Stimulated activated CD4-positive, alpha-beta T cell treated with anti-CD3 and anti-CD28 coated beads, Interleukin-4, amount 100 ng/mL, for 1 hour (primary cell): ENCODE results near the gene MAFF.
A peak's percentile ranks its signal among the peaks of the same experiment; 100 is the strongest.

Experiments
- DNase-seq: peaks from one replicate; pipeline ENCODE4 v3.0.0-alpha.2; 2020

Gene MAFF

DNA sequence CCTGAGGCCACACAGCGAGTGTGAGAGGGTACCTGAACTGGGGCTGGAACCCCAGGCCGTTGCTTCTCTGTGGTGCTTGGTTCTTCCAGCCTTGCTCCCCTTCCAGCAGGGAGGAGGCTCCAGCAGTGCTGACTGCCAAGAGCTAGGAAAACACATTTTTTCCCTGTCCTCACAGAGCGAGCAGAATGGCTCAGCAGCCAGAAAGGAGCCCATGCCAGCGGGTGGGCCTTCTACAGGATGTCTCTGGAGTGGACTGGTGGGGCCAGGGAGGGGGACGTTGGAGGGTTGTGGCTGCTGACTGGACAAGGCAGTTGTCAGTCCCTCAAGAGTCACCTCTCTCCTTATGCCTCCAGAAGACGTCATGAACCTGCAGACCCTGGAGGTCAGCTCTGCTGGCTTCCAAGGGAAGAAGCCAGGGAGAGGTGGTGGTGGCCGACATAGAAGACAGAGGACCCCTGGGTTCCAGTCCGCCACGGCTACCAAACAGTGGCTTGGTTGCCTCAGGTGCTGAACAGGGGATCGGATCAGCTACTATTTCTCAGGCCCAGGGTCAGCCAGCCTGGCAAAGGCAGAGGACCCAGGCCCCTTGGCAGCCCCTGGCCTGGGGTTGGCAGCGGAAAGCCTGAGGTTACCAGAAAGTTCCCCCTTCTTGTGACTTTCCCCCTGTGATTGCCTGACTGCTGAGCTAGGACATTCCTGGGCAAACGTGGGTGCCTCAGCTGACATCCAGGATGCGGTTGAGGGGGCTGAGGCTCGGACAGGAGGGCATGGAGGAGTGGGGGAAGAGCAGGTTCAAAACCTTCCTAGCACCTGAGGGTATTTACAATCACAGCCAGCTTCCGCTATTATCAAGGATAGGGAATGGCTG, 3.7 kb downstream of the MAFF start:
- DNase-seq = no peak

DNA sequence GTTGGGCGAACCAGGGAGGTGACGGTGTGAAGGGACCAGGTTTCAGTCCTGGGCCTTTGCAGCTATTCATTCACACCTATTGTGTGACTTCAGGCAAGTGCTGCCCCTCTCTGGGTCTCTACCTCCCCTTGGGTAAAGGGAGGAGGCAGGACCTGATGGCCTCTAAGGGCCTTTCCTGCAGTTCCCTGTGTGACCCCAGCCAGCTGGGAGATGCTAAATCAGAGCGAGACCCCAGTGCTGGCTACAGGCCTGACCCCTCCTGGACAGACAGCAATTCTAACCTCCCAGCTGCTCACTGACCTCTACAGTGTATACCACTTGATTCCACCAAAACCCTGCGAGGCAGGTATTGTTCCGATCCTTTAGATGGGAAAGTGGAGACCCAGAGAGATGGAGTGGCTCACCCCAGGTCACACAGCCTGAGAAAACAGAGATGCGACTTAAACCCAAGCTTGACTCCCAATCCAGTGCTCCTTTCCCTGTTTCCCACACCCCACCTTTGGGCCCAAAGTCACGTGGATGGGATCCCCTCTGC, 6.2 kb downstream of the MAFF start:
- no peak for DNase-seq

DNA sequence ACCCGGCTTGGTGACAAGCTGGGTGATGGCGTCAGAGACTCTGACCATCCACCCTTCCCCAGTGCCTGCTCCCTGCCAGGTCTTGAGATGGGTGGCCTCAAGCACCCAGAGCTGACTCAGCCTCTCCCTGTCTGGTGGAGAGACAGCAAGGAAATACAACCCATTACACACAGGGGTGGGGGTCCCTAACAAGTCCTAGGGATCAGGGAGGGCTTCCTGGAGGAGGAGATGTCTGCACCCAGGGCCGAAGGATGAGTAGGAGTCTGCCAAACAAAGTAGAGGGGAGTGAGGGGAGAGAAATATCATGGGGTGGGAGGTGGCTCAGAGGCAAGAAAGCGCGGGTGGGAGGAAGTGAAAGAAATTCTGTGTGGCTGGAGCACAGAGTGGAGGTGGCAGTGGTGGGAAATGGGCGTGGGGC, 6.8 kb downstream of the MAFF start:
- no peak for DNase-seq

DNA sequence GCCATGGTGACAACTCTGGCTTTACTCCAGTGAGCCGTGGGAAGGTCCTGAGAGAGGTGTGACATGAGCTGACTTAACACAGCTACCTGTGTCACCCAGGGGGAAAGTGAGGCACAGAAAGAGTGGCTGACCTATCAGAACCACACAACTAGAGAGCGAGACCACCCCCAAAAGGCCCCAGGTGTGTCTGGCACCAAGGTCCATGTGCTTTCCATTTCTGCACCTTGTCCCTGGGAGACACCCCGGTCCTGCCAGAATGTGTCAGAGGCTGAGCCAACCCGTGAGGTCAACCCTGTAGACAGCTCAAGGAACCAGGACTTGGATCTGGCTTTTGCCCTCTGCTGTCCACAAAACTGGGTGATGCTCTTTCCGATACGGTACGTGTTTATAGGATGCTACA, 9.8 kb downstream of the MAFF start:
- DNase-seq = no peak

DNA sequence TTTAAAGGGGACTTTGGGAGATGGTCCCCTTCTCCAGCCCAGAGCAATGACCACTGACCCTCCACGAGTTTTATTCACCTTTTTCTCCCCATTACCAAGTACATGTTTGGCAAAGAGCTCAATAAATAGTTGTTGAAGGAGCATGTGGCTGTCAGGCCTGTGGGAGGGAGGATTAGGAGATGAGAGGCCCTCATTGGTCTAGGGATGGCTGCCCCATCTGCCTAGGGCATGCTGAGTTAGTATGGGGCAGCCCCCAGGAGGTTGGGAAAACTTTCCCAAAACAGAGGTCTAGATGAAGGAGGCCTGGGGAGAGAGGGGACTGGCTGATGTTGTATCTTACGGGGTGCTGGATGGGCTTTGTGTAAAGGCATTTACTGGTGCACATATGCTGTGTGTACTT, 10.6 kb downstream of the MAFF start:
- DNase-seq = no peak

DNA sequence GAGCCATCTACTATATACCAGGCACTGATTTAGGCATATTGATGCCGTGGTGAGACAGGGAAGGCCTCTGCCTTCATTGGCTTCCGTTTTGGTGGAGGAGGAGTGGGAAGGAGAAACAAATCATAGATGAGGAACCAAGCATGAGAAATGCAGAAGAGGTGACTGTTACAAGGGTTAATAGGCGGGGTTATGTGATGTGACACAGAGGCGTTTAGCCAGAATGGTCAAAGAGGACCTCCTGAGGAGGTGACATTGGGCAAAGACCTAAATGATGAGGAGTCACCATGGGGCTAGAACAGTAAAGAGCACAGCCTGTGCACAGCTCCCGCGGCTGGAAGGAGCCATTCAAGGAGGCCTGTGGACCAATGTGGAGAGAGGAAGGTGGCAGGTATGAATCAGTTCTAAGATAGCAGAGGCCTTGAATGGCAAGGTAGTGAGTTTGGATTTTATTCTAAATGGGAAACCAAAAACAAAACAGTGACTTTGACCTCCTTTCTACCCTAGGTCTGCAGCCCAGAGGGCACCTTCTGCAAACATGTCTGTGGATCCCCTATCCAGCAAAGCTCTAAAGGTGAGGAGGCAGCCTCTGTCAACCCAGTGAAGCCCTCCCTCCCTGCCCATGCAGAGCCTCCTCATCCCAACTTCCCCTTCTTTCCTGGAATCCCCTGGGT, 11.7 kb downstream of the MAFF start:
- DNase-seq = no peak

DNA sequence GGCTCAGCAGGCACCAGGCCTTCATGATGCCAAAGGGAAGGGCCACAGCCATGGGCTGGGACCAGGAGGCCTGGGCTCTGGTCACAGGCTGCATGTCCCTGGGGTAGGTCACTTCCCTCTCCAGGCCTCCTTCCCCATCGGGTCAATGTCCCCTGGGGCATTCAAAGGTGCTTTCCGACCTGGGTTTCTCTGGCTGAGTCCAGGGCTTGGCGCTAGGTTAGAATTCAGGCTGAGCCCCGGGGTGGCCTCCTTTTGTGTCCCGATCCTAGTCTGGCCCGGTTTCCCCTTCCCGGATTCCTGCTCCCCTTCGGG, 12.2 kb downstream of the MAFF start:
- no peak for DNase-seq

DNA sequence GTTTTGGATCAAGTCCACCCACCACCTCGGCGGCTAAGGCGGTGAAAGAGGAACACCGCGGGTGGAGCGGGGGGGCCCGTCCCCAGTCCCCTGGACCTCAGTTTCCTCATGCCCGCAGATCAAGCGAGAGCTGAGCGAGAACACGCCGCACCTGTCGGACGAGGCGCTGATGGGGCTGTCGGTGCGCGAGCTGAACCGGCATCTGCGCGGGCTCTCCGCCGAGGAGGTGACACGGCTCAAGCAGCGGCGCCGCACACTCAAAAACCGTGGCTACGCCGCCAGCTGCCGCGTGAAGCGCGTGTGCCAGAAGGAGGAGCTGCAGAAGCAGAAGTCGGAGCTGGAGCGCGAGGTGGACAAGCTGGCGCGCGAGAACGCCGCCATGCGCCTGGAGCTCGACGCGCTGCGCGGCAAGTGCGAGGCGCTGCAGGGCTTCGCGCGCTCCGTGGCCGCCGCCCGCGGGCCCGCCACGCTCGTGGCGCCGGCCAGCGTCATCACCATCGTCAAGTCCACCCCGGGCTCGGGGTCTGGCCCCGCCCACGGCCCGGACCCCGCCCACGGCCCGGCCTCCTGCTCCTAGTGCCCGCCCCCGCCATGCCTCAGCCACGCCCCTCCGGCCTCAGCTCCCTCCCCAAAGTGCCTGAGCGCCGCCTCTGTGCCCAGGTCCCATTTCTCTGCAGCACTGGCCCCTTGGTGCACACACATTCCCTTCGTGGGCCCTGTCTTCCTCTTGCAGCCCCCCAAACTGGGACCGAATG, 12.7 kb downstream of the MAFF start:
- peak; percentile 66 for DNase-seq

DNA sequence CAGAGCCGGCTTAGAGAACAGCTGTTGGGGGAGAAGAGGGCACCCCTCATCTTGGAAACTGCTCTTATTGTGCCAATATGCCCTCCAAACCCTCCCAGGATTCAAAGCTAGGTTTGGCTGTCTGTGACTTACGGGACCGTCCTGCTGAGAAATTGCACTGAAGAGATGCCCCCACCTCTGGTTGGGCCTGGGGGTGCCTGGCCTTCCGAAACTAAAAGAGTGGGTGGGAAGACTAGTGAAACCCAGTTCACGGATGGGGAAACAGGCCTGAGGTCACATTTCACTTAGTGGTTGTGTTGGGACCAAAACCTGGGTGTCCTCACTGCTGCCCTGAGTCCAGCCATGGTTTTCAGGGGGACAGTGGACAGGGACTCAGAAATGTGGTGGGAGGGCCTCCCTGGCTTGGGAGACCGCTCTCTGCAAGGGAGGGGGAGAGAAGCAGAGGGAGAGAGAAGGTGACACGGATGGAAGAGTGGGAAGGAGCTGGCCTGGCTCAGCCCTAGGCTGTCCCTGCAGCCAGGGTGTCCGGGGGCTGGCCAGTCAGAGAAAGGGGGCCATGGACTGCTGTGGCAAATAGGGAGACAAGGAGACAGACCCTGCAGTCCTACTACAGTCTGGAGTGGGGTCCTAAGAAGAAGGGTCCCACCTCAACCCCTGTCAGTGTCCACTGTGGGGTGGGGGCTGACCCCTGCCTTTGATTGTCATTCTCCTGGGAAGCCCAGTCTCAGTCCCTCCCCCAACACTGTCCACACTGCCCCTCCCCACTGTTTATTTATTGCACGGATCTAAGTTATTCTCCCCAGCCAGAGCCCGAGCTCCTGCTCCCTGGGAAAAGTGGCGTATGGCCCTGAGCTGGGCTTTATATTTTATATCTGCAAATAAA, 13.6 kb downstream of the MAFF start:
- no peak for DNase-seq

DNA sequence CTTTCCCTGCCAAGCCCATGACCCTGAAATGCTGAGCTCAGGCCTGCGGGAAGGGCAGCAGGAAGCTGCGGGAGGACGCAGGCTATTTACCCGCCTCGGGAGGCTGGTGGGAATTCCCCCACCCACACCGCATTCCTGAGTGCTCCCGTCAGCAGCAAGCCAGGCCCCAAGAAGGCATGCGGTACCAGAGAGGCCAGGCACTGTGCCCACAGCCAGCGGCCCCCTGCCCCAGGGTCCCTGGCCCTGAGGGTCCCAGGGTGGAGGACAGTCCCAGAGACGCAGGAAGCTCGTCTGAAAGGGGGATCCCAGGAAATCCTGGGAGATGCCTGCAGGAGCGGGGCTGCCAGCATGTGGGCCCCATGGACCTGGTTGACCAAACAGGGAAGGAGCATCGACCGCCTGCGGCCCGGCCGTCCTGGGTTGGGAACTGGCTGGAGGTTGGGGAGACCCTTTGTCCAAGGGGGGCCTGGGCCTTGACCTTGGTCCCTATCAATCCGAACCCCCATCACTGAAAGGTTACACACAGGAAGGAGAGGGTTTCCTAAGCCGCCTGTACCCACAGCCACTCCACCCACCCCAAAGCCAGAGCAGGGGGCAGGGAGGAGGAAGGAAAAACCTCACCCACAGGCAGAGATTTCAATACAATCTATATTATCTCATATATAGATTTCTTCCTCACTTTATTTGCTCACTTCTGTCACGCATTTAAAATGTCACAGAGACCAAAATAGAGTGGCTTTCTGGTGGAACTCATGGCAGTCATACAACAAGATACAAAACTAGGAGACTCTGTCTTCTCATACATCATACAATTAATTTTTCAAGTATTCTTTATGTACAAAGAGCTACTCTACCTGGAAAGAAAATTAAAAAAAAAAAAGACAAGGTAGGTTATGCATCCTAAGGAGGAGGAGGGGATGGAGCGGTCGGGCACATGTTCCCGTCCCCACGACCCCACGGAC, 17.1 kb downstream of the MAFF start:
- DNase-seq = peak; percentile 36

DNA sequence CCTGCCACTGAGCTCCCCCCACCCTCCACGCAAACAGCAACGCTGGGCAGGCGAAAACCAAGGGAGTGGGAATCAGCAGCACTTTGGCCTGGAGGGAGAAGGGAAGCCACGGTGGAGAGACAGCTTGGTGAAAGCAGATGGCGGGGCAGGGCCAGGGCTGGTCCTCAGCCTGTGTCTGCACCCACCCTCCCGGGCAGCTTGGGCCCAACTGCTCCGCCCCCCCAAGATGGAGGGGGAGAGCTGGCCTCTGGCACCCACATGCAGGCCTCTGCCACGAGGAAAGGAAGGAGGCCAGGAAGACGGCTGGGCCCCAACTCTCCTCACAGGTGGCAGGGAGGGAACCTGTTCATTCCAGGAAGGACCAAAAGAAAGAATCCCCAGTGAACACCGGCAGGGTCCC, 17.8 kb downstream of the MAFF start:
- DNase-seq = no peak

DNA sequence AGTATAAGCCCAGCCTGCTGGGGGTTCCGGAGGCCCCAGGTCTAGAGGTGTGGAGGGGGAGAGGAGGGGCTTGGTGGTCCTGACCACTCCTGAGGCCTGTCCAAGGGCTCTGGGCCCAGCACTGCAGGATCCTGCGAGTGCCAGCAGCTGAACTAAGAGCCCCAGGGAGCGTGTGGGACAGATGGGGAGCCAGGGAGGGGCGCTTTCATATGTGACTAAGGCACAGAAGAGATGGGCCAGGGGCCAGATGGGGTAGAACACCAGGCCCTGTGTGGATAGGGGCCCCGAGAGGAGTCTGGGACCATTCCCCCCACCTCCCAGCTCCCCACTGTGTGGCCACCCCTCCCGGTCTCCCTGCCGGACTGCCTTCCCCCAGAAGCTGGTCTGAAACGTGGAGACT, 18.4 kb downstream of the MAFF start:
- no peak for DNase-seq

DNA sequence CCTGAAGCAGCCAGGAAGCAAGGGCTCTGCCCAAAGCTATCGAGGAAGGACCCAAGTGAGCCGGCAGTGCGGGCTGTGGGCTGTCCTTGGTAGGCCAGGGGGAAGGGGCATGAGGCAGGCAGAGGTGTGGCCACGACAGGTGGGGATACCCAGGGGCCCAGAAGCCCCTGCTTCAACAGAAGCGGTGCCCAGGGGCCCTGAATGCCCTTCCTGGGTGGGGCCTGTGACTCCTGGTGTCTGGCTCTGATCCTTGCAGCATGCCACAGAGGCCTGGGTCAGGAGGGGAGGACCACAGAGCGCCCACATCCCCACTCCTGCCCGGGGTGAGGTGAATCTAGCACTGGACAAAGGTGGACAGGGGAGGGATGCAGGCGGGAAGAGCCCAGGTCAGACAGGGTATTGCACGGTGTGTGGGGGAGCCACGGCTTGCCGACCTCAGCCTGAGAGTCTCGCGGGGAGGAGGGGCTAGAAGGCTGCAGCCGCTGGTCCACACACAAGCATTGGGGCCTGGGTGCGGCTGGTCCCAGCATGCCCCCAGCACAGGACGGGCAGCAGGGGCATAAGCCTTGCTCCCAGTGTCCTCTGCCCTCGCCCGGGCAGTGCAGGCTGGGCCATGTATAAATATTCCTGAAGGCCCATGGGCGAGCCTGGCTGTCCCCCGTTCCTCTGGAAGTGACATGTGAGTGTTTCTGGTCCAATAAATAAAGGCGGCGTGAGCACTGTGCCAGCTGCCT, 19.0 kb downstream of the MAFF start:
- no peak for DNase-seq

DNA sequence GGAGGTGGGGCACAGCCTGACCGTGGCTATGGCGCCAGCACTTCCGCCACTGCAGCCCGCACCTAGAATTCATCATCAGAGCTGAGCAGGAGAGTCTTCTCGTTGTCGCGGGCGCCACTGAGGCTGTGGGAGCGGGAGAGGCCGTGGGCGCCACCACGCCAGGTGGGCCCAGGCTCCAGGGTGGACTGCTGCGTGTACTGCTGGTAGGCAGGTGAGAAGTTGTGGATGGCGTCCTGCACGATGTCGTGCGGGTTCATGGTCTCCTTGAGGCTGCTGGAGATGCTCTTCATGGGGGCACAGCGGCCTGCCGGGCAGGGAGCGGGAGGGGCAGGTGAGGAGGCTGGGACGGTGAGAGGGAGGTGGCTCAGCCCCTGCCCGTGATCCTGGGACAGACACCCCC, 19.6 kb downstream of the MAFF start:
- no peak for DNase-seq

DNA sequence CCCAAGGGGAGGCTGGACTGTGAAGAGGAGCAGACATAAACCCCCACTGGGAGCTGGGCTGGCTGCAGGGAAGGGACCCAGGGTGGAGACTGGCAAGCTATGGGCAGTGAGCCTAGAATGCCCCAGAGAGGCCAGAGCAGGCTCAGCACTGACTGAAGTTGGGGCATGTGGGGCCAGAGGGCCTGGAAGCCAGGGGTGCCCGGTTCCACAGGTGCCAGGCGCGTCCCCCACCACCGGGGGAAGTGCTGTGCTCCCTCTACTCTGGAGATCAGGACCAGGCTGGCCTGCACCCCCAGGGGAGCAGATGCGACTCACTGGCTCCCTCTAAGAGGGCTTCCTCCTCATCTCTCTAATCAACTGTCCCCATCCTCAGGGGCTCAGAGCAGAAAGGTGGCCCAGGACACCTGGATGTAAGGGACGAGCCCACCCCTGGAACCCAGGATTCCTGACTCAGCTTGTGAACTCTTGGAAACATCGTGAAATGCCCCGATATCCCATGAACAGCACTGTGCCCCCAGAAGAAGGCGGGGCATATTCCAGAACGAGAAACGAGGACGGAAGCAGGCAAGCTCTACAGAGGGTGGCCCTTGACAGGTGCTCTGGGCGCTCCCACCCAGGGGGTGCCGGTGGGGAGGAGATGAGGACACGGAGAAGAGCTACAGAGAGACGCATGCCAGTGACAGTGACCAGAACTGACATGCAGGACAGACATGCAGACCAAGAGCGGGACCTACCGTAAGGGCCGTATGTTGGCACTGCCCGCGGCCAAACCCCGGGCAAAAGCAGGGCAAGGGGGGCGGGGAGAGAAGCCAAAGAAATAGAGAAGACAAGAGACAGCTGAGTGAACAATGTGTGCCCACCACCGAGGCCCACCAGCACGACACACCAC, 20.4 kb downstream of the MAFF start:
- no peak for DNase-seq

DNA sequence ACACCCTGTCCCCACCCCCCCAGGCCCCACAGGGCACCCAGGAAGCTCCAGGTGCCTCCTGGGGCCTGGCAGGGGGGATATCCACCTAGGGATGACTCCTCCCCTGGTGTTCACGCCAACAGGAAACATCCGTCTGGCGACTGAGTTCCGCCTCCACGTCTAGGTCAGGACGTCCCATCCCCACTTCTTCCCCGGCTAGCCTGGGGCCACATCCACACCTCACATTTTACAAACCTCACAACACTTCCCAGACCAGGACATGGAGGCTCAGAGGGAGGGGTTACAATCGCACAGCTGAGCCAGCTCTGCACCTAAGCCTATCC, 21.0 kb downstream of the MAFF start:
- no peak for DNase-seq

DNA sequence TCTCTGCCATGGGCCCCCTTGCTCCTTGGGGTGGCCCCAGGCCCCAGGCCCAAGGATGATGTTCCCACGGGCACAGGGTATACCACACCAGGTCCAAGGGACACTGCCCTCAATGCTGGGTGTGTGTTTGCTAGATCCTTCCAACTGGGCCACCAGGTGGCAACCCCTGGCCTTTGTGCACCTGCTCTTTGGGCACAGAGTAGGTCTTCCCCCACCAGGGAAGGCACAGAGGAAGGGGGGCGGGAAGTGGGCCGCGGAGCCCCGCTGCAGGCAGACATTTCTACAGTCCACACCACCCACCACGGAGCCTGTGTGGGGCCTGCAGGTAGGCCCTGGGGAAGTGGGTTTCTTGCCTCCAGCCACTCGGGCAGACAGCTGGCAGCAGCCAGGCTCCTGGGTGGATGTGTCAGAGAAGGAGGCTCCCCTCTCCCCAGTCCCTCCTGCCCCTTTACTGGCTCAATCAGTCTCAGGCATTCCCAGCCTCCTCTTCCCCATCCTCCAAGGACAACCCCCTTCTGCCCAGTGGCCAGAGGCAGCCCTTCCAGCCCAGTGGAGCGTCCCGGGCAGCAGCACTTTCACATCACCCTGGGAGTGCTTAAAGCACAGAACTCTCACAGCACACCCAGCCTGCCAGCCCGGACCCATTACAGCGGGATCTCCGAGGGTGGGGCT, 21.6 kb downstream of the MAFF start:
- DNase-seq = no peak

DNA sequence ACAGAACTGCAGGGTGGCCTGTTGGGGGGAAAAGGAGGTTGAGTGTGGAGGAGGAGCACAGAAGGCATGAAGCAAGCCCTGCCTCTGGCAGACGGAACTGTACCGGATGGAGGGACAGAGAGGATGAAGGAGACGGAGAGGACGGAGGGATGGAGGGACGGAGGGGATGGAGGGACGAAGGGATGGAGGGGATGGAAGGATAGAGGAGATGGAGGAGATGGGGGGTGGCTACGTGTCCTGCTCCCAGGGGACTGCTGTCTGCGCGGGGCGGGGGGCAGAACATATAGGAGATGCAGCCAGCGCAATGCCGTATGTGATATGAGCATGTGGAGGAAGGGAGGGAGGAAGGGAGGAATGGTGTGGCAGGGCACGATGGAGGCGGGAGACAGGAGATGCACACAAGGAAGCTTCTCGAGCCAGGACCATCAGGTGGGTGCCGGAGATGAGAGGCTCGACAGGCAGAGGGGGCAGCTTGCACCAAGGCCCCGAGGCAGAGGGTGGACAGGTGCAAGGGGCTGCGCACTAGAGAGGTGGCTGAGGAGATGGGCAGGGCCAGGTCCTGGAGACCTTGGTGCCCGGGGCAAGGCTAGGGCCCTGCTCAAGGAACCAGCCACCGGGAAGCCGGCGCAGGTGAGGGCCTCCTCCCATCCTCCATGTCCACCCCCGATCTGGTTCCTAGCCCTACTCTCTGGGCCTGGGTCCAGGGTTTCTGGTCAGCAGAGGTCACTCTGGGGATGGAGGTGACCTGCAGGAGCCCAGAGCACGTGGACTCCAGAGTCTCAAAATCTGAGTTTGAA, 25.3 kb downstream of the MAFF start:
- DNase-seq = no peak
